ENCODE results near the gene KIF2C. TPM values are rescaled to one million over a fixed set of nuclear protein-coding genes. Genes with fewer than 3 reads are reported as not detected.

The KIF2C gene
- polyA plus RNA-seq, 1 experiment, result 35.3 TPM

GRCh38 chr1:44777969-44778635, 38.5 kb downstream of the KIF2C start:
- Histone ChIP-seq H3K4me3 (ENCODE audit: low read depth, low read length) (no peak overlapping the region), H3K27me3 (ENCODE audit: control insufficient read depth, insufficient read depth, low read length) (no peaks in the 10 kb centered on the region), H3K36me3 (ENCODE audit: control insufficient read depth, insufficient read depth, low read length) (peaks cover 25% of the 10 kb centered on the region)
- CTCF ChIA-PET, result interaction anchor here (1.0 to 4.1 kb wide), 3 partner anchors 8 to 47 kb away, joined by 3 to 15 read pairs (median 4); partner anchors contain the start of gene RNU5D-1
- no peak for TF ChIP-seq CTCF (IDR thresholded peaks at IDR 0.05; ENCODE audit: insufficient read depth, low read depth, low read length)
- no peak for DNase-seq (ENCODE audit: low read depth)
- POLR2A ChIA-PET, result no interaction called here

- no peak for TF ChIP-seq CTCF (IDR thresholded peaks at IDR 0.05; ENCODE audit: insufficient read depth, low read depth, low read length)
- no peak overlapping the region for H3K4me3 ChIP-seq (ENCODE audit: low read depth, low read length)
- ChIA-PET POLR2A (no interaction called here), CTCF (interaction anchor here (1.0 kb wide), 1 partner anchor 8 kb away, joined by 4 read pairs; no protein-coding TSS in a partner anchor)
- peaks cover 25% of the 10 kb centered on the region for H3K36me3 ChIP-seq (ENCODE audit: control insufficient read depth, insufficient read depth, low read length)
- no peaks in the 10 kb centered on the region for H3K27me3 ChIP-seq (ENCODE audit: control insufficient read depth, insufficient read depth, low read length)
- no peak for DNase-seq (ENCODE audit: low read depth)
Observed at GRCh38 chr1:44778705-44779576, 39.3 kb downstream of the KIF2C start.

GRCh38 chr1:44780583-44781121, 41.0 kb downstream of the KIF2C start:
- no peak for DNase-seq (ENCODE audit: low read depth)
- ChIA-PET POLR2A (no interaction called here), CTCF (interaction anchor here (1.1 kb wide), 1 partner anchor 12 kb away, joined by 5 read pairs; no protein-coding TSS in a partner anchor)
- Histone ChIP-seq H3K4me3 (ENCODE audit: low read depth, low read length) (no peak overlapping the region), H3K36me3 (ENCODE audit: control insufficient read depth, insufficient read depth, low read length) (peaks cover 25% of the 10 kb centered on the region), H3K27me3 (ENCODE audit: control insufficient read depth, insufficient read depth, low read length) (no peaks in the 10 kb centered on the region)
- TF ChIP-seq CTCF (IDR thresholded peaks at IDR 0.05; ENCODE audit: insufficient read depth, low read depth, low read length), result no peak

GRCh38 chr1:44783697-44784093, 44.1 kb downstream of the KIF2C start:
- POLR2A ChIA-PET, result interaction anchor here (1.2 kb wide), 1 partner anchor 36 kb away, joined by 4 read pairs; no protein-coding TSS in a partner anchor
- no peaks in the 10 kb centered on the region for H3K27me3 ChIP-seq (ENCODE audit: control insufficient read depth, insufficient read depth, low read length)
- no peak for DNase-seq (ENCODE audit: low read depth)
- peaks cover 11% of the 10 kb centered on the region for H3K36me3 ChIP-seq (ENCODE audit: control insufficient read depth, insufficient read depth, low read length)
- CTCF ChIA-PET, result interaction anchor here (0.7 to 3.4 kb wide), 4 partner anchors 9 to 231 kb away, joined by 3 to 10 read pairs (median 5); no protein-coding TSS in a partner anchor
- no peak for TF ChIP-seq CTCF (IDR thresholded peaks at IDR 0.05; ENCODE audit: insufficient read depth, low read depth, low read length)
- H3K4me3 ChIP-seq (ENCODE audit: low read depth, low read length), result peak overlapping the region; percentile 24

Data from BJ (cell line).